Osteocyte (in vitro differentiated cells): ENCODE results near the gene METAP2. TPM values are rescaled to one million over a fixed set of nuclear protein-coding genes. Genes with fewer than 3 reads are reported as not detected.

Experiments used
- DNase-seq: peaks from one replicate; pipeline ENCODE4 v3.0.0; 2021; ENCODE audit warnings: mixed read lengths; ENCODE audit not compliant: unreplicated experiment; ENCODE audit errors: extremely low spot score
- H3K27ac Mint-ChIP-seq: one replicate; pipeline ENCODE4 v1.8.0; 2021; ENCODE audit warnings: mild to moderate bottlenecking, mixed read lengths; ENCODE audit not compliant: unreplicated experiment
- H3K27me3 Mint-ChIP-seq: one replicate; pipeline ENCODE4 v1.8.0; 2021; ENCODE audit warnings: mixed read lengths; ENCODE audit not compliant: unreplicated experiment
- H3K36me3 Mint-ChIP-seq: one replicate; pipeline ENCODE4 v1.8.0; 2021; ENCODE audit warnings: mixed read lengths; ENCODE audit not compliant: unreplicated experiment
- H3K4me1 Mint-ChIP-seq: one replicate; pipeline ENCODE4 v1.8.0; 2021; ENCODE audit warnings: mixed read lengths; ENCODE audit not compliant: unreplicated experiment
- H3K4me3 Mint-ChIP-seq: one replicate; pipeline ENCODE4 v1.8.0; 2021; ENCODE audit warnings: mild to moderate bottlenecking, moderate library complexity, mixed read lengths; ENCODE audit not compliant: unreplicated experiment
- H3K9me3 Mint-ChIP-seq: one replicate; pipeline ENCODE4 v1.8.0; 2021; ENCODE audit warnings: mixed read lengths; ENCODE audit not compliant: unreplicated experiment
- CTCF ChIP-seq: fragments of 200-600 bp; sonication (generic); IDR thresholded peaks from 2 replicates; pipeline ENCODE4 v1.5.0; 2021; ENCODE audit warnings: antibody characterized with exemption, mild to moderate bottlenecking, moderate library complexity
- total RNA-seq: library from RNA; stranded (reverse); gene quantifications from 2 replicates; pipeline ENCODE4 v1.2.1, GENCODE V29; 2021

Gene METAP2
- total RNA-seq, 1 donor from 2014 or later: 76.6 TPM

GRCh38 chr12:95545731-95546490 is 72.0 kb downstream of the METAP2 start:
- peaks cover 7% of the 10 kb centered on the region for H3K4me1 Mint-ChIP-seq
- TF ChIP-seq CTCF: no peak
- DNase-seq: no peak
- H3K9me3 Mint-ChIP-seq: peaks cover 7% of the 10 kb centered on the region
- H3K27ac Mint-ChIP-seq: no peak overlapping the region
- peaks cover 3% of the 10 kb centered on the region for H3K36me3 Mint-ChIP-seq
- H3K27me3 Mint-ChIP-seq: peaks cover 55% of the 10 kb centered on the region
- H3K4me3 Mint-ChIP-seq: no peak overlapping the region

GRCh38 chr12:95546491-95546813 is 72.5 kb downstream of the METAP2 start:
- Mint-ChIP-seq H3K9me3 (peaks cover 7% of the 10 kb centered on the region), H3K4me3 (no peak overlapping the region), H3K27ac (no peak overlapping the region), H3K27me3 (peaks cover 61% of the 10 kb centered on the region), H3K4me1 (peaks cover 7% of the 10 kb centered on the region), H3K36me3 (peaks cover 3% of the 10 kb centered on the region)
- TF ChIP-seq CTCF: no peak
- no peak for DNase-seq

- TF ChIP-seq CTCF: no peak
- no peak overlapping the region for H3K27ac Mint-ChIP-seq
- H3K9me3 Mint-ChIP-seq: peaks cover 7% of the 10 kb centered on the region
- peaks cover 7% of the 10 kb centered on the region for H3K4me1 Mint-ChIP-seq
- peaks cover 72% of the 10 kb centered on the region for H3K27me3 Mint-ChIP-seq
- no peak for DNase-seq
- peak overlapping the region; percentile 64 for H3K4me3 Mint-ChIP-seq
- peaks cover 3% of the 10 kb centered on the region for H3K36me3 Mint-ChIP-seq
Measured at GRCh38 chr12:95547522-95548055, 73.6 kb downstream of the METAP2 start.

- Mint-ChIP-seq H3K36me3 (peaks cover 3% of the 10 kb centered on the region), H3K27me3 (peaks cover 76% of the 10 kb centered on the region), H3K27ac (no peak overlapping the region), H3K9me3 (peaks cover 7% of the 10 kb centered on the region), H3K4me1 (peaks cover 7% of the 10 kb centered on the region), H3K4me3 (peak overlapping the region; percentile 64)
- TF ChIP-seq CTCF: no peak
- no peak for DNase-seq
Measured at GRCh38 chr12:95548056-95548538, 74.1 kb downstream of the METAP2 start.

GRCh38 chr12:95548539-95549391 is 74.8 kb downstream of the METAP2 start:
- DNase-seq: no peak
- no peak for TF ChIP-seq CTCF
- Mint-ChIP-seq H3K4me1 (peaks cover 7% of the 10 kb centered on the region), H3K27me3 (peaks cover 81% of the 10 kb centered on the region), H3K36me3 (peaks cover 3% of the 10 kb centered on the region), H3K4me3 (peak overlapping the region; percentile 64), H3K27ac (no peak overlapping the region), H3K9me3 (peaks cover 7% of the 10 kb centered on the region)
